AG10803 (cell line): ENCODE measurements around the gene CYP26B1.

ENCODE experiments used
- DNase-seq: peaks from one replicate; pipeline ENCODE4 v3.0.0; 2010; ENCODE audit warnings: low read depth
- H3K4me3 ChIP-seq: 2 replicates; pipeline ENCODE4 v1.5.1; 2011; ENCODE audit warnings: mild to moderate bottlenecking, low read length, control low read depth
- TF ChIP-seq, protein P1 (sequence below): conservative IDR thresholded peaks from 2 replicates; pipeline ENCODE4 v1.5.1; 2011; ENCODE audit warnings: mild to moderate bottlenecking, low read length, control low read depth, inconsistent platforms

The CYP26B1 gene

DNA sequence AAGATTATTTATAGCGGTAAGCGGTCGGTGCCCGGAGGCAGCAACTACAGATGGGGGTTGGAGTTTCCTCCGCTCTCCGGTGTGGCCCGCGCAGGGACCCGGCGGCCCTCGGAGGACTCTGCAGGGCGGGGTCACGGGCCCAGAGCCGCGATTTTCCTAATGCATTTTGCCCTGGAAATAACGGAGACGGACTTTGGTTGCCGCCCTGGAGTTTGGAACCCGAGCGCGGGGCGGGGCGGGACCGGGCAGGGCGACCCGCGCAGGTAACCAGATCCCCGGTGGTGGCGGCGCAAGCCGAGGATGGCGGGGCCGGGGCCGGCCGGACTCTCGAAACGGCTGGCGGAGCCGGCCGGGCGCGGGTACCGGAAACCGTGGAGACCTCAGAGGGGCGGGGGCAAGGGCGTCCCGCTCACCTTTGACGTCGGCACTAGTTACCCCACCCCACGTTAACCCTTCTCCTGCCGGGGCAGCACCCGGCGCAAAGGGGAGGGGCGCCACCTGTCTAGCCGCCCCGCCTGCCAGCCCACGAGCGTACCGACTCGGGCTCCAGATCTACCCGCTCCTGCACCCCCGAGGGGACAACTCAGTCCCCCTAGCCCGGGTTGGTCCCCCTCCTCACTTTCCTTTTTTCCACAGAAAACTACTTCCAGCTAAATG, 2.9 kb downstream of the CYP26B1 start:
- TF ChIP-seq, protein P1, sequence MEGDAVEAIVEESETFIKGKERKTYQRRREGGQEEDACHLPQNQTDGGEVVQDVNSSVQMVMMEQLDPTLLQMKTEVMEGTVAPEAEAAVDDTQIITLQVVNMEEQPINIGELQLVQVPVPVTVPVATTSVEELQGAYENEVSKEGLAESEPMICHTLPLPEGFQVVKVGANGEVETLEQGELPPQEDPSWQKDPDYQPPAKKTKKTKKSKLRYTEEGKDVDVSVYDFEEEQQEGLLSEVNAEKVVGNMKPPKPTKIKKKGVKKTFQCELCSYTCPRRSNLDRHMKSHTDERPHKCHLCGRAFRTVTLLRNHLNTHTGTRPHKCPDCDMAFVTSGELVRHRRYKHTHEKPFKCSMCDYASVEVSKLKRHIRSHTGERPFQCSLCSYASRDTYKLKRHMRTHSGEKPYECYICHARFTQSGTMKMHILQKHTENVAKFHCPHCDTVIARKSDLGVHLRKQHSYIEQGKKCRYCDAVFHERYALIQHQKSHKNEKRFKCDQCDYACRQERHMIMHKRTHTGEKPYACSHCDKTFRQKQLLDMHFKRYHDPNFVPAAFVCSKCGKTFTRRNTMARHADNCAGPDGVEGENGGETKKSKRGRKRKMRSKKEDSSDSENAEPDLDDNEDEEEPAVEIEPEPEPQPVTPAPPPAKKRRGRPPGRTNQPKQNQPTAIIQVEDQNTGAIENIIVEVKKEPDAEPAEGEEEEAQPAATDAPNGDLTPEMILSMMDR: no peak
- no peak for DNase-seq
- peak overlapping the region; percentile 31 for H3K4me3 ChIP-seq

DNA sequence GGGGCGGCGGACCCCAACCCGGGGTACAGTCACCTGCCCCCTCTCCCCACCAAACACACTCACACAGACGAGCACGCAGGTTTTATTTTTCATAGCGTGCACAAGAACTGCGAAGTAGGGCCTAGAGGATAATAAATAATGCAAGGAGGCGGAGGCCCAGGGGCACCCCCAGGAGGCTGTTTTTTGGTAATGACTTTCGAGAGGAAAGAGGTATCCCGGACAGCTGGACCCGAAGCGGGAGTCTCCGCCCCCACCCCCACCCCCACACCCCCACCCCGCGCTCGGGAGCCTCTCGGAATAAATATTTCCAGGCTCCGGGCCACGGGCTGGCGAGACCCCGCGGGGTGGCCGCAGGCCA, 3.4 kb downstream of the CYP26B1 start:
- TF ChIP-seq, protein P1: no peak
- DNase-seq: no peak
- H3K4me3 ChIP-seq: no peak overlapping the region

DNA sequence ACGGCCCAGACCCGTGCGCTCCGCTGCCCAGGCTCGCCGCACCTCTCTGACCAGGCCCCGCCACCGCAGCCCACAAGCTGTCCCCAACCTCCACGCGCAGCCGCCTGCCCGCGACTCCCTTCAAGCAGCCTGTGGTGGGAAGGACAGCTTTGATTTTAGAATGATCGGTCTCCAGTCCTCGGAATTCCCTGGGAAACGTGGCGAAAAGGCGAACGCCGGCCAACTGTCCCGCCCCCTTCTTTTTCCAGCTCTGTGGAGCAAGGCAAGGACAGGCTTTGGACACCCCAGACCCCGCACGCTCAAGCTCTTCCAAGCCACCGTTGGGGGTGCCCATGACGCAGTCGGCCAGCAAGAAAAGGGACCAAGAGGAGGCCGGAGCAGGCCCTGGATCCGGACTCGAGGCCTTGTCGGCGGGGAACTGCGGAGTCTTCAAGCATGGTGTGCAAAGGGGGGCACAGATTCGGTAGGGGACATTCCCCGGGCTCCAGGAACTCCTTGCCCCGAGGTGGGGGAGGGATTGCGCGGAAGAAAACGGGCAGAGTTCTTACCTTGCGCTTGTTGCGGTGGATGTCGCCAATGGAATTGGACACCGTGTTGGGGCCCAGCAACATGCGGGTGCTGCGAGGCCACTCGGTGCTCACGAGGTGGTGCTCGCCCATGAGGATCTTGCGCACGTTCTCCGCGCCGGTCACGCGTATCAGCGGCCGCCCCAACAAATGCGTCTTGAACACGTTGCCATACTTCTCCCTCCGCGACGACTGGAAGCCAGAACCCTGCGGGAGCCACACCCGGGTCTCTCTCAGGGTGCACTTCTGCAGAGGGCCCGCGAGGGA, 4.0 kb downstream of the CYP26B1 start:
- DNase-seq: no peak

DNA sequence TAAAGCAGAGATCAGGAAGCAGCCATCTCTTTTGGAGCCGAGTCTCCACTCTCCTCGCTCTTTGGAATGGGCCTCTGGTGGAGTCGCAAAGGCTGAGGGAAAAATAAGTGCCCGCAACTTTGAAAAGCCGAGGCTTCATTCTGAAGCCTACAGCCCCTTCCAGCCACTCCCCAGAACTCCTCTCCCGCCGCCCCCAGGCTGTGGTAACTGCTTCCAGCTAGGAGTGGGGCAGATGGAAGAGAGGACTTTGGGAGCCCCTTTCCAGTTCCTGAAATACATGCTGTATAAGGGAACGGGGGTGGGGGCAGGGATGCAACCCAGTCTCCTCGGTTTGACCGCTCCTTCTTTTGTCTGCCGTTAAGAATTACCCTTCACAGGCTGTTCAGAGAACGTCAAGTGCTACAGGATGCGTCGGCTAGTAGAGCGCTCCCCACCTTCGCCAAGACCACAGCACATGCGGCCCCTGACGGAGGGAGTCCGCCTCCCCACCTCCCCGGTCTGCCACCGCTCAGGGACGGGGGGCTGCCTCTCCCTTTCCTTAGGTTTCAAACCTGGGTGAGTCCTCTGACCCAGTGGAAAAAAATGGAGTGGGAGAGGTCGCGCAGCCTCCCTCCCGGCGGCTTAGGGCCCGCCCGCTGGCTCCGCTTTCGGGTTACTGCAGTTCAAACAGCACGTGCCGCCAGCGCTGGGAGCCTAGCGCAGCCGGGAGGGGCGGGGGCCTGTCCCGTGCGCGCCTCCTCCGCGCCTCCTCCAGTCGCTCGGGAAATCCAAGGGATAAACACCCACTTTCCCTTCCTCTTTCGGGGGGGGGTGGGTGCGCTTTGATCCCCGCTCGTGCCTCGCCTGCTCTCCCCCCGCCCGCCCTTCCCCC, 4.9 kb downstream of the CYP26B1 start:
- TF ChIP-seq, protein P1: no peak
- no peak overlapping the region for H3K4me3 ChIP-seq
- peak; percentile 25 for DNase-seq

More for the DNA sequence above, 4.0 kb downstream of the CYP26B1 start:
- TF ChIP-seq, protein P1: no peak
- no peak overlapping the region; the same call in 1 of the 2 replicates for H3K4me3 ChIP-seq

DNA sequence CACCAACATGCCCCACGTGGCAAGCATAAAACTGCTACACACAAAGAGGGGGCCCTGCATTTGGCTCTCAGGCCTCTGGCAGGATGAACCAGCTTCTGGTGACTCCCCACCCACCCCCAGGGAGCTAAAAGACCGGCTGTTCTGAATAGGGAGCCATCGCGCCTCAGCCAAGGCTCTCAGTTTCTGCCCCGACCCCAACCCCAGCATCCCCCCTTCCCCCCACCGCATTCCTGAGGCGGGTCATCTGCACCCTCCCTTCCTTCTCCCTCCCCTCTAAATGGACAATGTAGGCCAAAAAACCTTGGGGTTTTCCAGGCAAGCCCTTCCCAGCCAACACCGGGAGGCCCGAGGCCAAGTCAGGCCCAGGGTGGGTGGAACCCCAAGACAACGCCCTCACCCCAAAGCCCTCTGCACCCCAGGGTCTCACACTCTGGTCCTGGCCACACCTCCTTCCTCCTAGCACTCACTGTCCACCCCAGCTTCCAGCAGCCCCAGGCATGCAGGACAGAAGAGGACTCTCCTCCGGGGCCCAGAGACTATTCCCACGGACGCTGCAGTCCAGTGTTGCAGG, 5.7 kb downstream of the CYP26B1 start:
- H3K4me3 ChIP-seq: no peak overlapping the region
- DNase-seq: no peak
- TF ChIP-seq, protein P1: no peak

DNA sequence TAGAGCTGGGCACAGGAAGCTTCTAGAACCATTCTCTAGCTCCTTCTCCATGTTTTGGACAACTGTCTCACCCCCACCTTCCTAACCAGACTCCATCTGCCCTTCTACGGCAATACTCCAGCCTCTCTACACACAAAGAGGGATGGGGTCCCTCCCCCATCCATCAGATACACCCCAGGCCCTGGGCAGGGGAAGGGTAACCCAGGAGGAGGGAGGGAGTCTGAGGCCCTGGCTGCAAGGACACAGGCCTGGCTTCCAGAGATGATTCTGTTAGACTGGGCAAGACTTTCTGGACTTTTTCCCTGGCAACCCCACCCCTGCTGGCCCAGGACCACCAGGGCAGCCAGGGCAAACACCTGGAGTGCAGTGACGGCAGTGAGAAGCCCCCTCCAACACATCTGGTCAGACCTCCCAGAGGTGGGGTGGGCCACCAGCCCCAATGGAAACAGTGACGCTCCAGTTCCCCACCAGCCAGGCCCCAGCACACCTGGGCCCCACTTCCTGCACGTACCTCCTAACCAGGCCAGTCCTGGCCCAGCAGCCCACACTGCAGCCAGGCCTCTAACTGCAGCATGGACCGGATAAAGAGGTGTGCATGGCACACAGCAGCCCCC, 6.5 kb downstream of the CYP26B1 start:
- DNase-seq: no peak
- TF ChIP-seq, protein P1: no peak
- no peak overlapping the region for H3K4me3 ChIP-seq
